Astrocyte (in vitro differentiated cells and primary cell): ENCODE results near the gene NTM. TPM values are rescaled to one million over a fixed set of nuclear protein-coding genes. Genes with fewer than 3 reads are reported as not detected.

ENCODE experiments used
- DNase-seq: peaks from one replicate; pipeline ENCODE4 v3.0.0-alpha.2; 2010; ENCODE audit warnings: low read depth
- FAIRE-seq: peaks from 2 replicates; lab custom pipeline; 2011; peaks lifted over from hg19 to GRCh38; lab: Jason Lieb, UNC
- H2AFZ ChIP-seq: 2 replicates; pipeline ENCODE4 v1.6.0; 2012; ENCODE audit warnings: low read depth, low read length, inconsistent platforms
- H3K27ac ChIP-seq: 2 replicates; pipeline ENCODE4 v1.5.1; 2011; ENCODE audit warnings: low read depth, low read length, inconsistent platforms
- H3K27me3 ChIP-seq: 2 replicates; pipeline ENCODE4 v1.6.0; 2011; ENCODE audit warnings: low read length, inconsistent platforms; ENCODE audit not compliant: insufficient read depth
- H3K36me3 ChIP-seq: 2 replicates; pipeline ENCODE4 v1.5.1; 2011; ENCODE audit warnings: low read length, inconsistent platforms; ENCODE audit not compliant: insufficient read depth
- H3K4me1 ChIP-seq: 2 replicates; pipeline ENCODE4 v1.5.1; 2011; ENCODE audit warnings: low read length, inconsistent platforms; ENCODE audit not compliant: insufficient read depth
- H3K4me2 ChIP-seq: 2 replicates; pipeline ENCODE4 v1.6.0; 2012; ENCODE audit warnings: low read length, inconsistent platforms
- H3K4me3 ChIP-seq: 2 replicates; pipeline ENCODE4 v1.5.1; 2011; ENCODE audit warnings: low read depth, mild to moderate bottlenecking, low read length, inconsistent platforms; ENCODE audit not compliant: insufficient read depth
- H3K79me2 ChIP-seq: 2 replicates; pipeline ENCODE4 v1.6.0; 2012; ENCODE audit warnings: mild to moderate bottlenecking, low read length, inconsistent platforms; ENCODE audit not compliant: insufficient read depth
- H3K9ac ChIP-seq: 2 replicates; pipeline ENCODE4 v1.6.0; 2012; ENCODE audit warnings: mild to moderate bottlenecking, low read length, inconsistent platforms
- H3K9me3 ChIP-seq: 2 replicates; pipeline ENCODE4 v1.5.1; 2012; ENCODE audit warnings: low read depth, mild to moderate bottlenecking, low read length, inconsistent platforms; ENCODE audit not compliant: insufficient read depth
- H4K20me1 ChIP-seq: 2 replicates; pipeline ENCODE4 v1.6.0; 2012; ENCODE audit warnings: low read length, inconsistent platforms; ENCODE audit not compliant: insufficient read depth
- H3K27ac Mint-ChIP-seq: one replicate; pipeline ENCODE4 v1.8.0; 2021; ENCODE audit warnings: mild to moderate bottlenecking, mixed read lengths; ENCODE audit not compliant: unreplicated experiment
- H3K27me3 Mint-ChIP-seq: one replicate; pipeline ENCODE4 v1.8.0; 2021; ENCODE audit warnings: low read depth, mixed read lengths; ENCODE audit not compliant: unreplicated experiment
- H3K36me3 Mint-ChIP-seq: one replicate; pipeline ENCODE4 v1.8.0; 2021; ENCODE audit warnings: low read depth, mixed read lengths; ENCODE audit not compliant: unreplicated experiment
- H3K4me1 Mint-ChIP-seq: one replicate; pipeline ENCODE4 v1.8.0; 2021; ENCODE audit warnings: low read depth, mixed read lengths; ENCODE audit not compliant: unreplicated experiment
- H3K4me3 Mint-ChIP-seq: one replicate; pipeline ENCODE4 v1.8.0; 2021; ENCODE audit warnings: mild to moderate bottlenecking, moderate library complexity, mixed read lengths; ENCODE audit not compliant: unreplicated experiment
- H3K9me3 Mint-ChIP-seq: one replicate; pipeline ENCODE4 v1.8.0; 2021; ENCODE audit warnings: mild to moderate bottlenecking, mixed read lengths; ENCODE audit not compliant: unreplicated experiment
- CTCF ChIP-seq: IDR thresholded peaks from 2 replicates; pipeline ENCODE4 v1.5.1; 2011; ENCODE audit warnings: low read depth, mild to moderate bottlenecking, inconsistent platforms, low read length, moderate library complexity; ENCODE audit not compliant: insufficient read depth
- EZH2 ChIP-seq: IDR thresholded peaks from 2 replicates; pipeline ENCODE4 v1.6.1; 2012; ENCODE audit warnings: mild to moderate bottlenecking, low read length, inconsistent platforms; ENCODE audit not compliant: insufficient read depth
- total RNA-seq: library from RNA; stranded (reverse); gene quantifications from 2 replicates; pipeline ENCODE4 v1.2.1, GENCODE V29; 2021

The NTM gene
- total RNA-seq, 1 donor from 2014 or later, result 98.2 TPM

- Mint-ChIP-seq H3K4me1 (peaks cover 42% of the 10 kb centered on the region), H3K9me3 (no peaks in the 10 kb centered on the region), H3K36me3 (no peaks in the 10 kb centered on the region), H3K27me3 (no peaks in the 10 kb centered on the region), H3K27ac (no peak overlapping the region), H3K4me3 (no peak overlapping the region)
- Histone ChIP-seq H3K79me2 (no peaks in the 10 kb centered on the region), H3K4me3 (no peak overlapping the region), H3K4me1 (peaks cover 51% of the 10 kb centered on the region), H3K27me3 (no peaks in the 10 kb centered on the region), H3K27ac (peak overlapping the region; percentile 93), H4K20me1 (no peaks in the 10 kb centered on the region), H3K9ac (peak overlapping the region; percentile 73), H3K36me3 (no peaks in the 10 kb centered on the region), H3K9me3 (no peaks in the 10 kb centered on the region), H3K4me2 (peak overlapping the region; percentile 61), H2AFZ (peak overlapping the region; percentile 3)
- DNase-seq (peak; percentile 96), FAIRE-seq (peak; percentile 76)
- TF ChIP-seq CTCF (no peak), EZH2 (no peak)
Measured at GRCh38 chr11:131888230-131888855, 517.9 kb downstream of the NTM start.

- TF ChIP-seq EZH2 (no peak), CTCF (no peak)
- H4K20me1 ChIP-seq, result no peaks in the 10 kb centered on the region
- Mint-ChIP-seq H3K9me3 (no peaks in the 10 kb centered on the region), H3K36me3 (no peaks in the 10 kb centered on the region), H3K27me3 (no peaks in the 10 kb centered on the region), H3K4me3 (no peak overlapping the region), H3K4me1 (peaks cover 45% of the 10 kb centered on the region), H3K27ac (no peak overlapping the region)
- DNase-seq, result peak; percentile 87
- H3K27me3 ChIP-seq, result no peaks in the 10 kb centered on the region
- H3K9me3 ChIP-seq, result no peaks in the 10 kb centered on the region
- no peak overlapping the region for H3K4me3 ChIP-seq
- no peaks in the 10 kb centered on the region for H3K79me2 ChIP-seq
- peak; percentile 62 for FAIRE-seq
- no peak overlapping the region for H2AFZ ChIP-seq
- H3K27ac ChIP-seq, result peak overlapping the region; percentile 93
- H3K36me3 ChIP-seq, result no peaks in the 10 kb centered on the region
- peak overlapping the region; percentile 73 for H3K9ac ChIP-seq
- H3K4me2 ChIP-seq, result peak overlapping the region; percentile 61
- H3K4me1 ChIP-seq, result peaks cover 51% of the 10 kb centered on the region
Measured at GRCh38 chr11:131889146-131889577, 518.7 kb downstream of the NTM start.
